ENCODE measurements around the gene PRKCE.

The PRKCE gene

DNA sequence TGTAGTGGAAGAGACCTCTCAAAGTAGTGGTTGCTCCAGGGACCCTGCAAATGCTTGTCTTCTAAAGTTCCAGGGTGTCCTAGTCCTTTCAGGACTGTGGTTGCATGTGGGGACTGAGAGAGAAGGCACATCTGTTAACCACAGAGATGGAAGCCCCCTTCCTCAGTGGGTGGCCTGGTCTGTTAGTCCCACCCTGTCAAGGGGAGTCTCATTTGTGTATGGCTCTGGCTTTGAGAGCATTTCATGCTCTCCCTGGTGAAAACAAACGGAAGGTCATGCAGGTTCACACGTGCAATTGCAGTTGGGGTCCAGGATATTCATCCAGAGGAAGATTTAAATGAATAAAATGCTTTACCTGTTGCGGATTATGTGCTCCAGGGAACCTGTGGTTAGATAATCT lies 219.6 kb downstream of the PRKCE start:
- H3K4me3 ChIP-seq (ENCODE audit: low read depth, low read length) = no peak overlapping the region
- TF ChIP-seq, protein P1, sequence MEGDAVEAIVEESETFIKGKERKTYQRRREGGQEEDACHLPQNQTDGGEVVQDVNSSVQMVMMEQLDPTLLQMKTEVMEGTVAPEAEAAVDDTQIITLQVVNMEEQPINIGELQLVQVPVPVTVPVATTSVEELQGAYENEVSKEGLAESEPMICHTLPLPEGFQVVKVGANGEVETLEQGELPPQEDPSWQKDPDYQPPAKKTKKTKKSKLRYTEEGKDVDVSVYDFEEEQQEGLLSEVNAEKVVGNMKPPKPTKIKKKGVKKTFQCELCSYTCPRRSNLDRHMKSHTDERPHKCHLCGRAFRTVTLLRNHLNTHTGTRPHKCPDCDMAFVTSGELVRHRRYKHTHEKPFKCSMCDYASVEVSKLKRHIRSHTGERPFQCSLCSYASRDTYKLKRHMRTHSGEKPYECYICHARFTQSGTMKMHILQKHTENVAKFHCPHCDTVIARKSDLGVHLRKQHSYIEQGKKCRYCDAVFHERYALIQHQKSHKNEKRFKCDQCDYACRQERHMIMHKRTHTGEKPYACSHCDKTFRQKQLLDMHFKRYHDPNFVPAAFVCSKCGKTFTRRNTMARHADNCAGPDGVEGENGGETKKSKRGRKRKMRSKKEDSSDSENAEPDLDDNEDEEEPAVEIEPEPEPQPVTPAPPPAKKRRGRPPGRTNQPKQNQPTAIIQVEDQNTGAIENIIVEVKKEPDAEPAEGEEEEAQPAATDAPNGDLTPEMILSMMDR (IDR thresholded peaks at IDR 0.05; ENCODE audit: borderline replicate concordance, insufficient read depth, low read depth, low read length) = no peak

DNA sequence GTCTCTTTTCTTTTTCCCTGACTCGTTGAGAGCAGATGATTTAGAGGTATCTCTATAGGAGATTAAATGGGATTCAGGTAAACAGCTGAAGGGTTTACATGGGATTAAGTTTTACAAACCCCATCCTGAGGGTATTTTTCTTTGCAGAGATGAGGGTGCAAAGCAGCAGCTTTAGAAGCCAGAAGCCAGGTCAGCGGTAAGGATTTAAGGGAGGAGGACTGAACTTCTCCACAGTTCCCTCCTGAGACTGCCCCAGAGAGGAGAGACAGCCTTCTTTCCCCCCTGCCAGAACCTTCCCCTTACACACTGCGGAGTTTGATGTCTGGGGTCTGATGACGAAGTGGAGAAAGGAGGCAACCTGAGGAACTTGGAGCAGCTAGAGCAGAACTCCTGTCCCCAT lies 220.1 kb downstream of the PRKCE start:
- no peak overlapping the region for H3K4me3 ChIP-seq (ENCODE audit: low read depth, low read length)
- TF ChIP-seq, protein P1 (IDR thresholded peaks at IDR 0.05; ENCODE audit: borderline replicate concordance, insufficient read depth, low read depth, low read length) = no peak

DNA sequence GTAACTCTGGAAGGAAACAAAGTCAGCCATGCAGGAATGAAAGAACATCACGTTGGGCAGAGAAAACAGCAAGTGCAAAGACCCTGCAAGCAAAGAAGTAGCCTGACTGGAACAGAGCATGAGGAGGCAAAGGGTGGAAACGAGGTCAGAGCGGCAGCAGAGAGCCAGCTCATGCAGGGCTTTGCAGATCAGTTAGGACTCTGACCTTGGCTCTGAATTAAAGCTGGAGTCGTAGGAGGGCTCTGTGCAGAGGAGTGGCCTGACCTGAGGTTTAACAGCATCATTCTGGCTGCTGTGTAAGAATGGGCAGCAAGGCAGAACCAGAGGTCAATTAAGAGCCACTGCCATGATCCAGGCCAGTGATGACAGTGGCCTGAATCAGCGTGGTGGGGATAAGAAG lies 220.7 kb downstream of the PRKCE start:
- no peak overlapping the region for H3K4me3 ChIP-seq (ENCODE audit: low read depth, low read length)
- TF ChIP-seq, protein P1 (IDR thresholded peaks at IDR 0.05; ENCODE audit: borderline replicate concordance, insufficient read depth, low read depth, low read length) = no peak

DNA sequence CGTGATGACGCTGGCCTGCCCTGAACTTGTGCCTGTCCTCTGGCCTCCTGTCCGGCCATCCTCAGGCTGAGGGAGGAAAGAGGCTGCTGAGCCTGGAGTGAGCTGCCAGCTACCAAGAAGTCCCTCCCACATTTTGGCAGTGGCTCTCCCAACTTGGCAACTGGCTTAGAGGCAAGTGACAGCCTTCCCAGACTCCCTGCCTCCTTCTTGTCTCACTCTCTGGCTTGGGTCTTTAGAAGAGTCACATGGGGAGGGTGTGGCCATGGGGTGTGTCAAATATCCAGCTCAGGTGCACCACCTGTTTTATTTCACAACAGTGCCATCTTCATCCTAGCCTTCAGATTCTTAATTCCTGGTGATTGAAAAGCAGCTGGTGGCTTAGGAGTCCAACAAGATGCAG lies 222.9 kb downstream of the PRKCE start:
- no peak overlapping the region for H3K4me3 ChIP-seq (ENCODE audit: low read depth, low read length)
- TF ChIP-seq, protein P1 (IDR thresholded peaks at IDR 0.05; ENCODE audit: borderline replicate concordance, insufficient read depth, low read depth, low read length) = no peak

DNA sequence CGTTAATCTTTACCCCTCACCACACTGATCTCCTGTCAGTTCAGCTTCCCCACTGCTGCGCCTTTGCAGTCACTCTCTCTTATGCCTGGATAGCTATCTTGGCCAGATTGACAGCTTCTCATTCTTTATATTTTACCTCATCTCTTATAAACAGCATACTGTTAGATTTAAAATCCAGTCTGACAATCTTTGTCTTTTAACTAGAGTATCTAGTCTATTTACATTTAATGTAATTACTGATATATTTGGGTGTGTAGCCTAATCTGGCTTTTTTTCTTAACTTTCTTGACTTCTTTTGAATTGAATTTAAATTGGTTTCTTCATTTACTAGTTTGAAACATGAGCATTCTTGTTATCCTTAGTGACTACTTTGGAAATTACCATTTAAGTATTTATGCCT lies 225.1 kb downstream of the PRKCE start:
- no peak overlapping the region for H3K4me3 ChIP-seq (ENCODE audit: low read depth, low read length)
- TF ChIP-seq, protein P1 (IDR thresholded peaks at IDR 0.05; ENCODE audit: borderline replicate concordance, insufficient read depth, low read depth, low read length) = no peak

DNA sequence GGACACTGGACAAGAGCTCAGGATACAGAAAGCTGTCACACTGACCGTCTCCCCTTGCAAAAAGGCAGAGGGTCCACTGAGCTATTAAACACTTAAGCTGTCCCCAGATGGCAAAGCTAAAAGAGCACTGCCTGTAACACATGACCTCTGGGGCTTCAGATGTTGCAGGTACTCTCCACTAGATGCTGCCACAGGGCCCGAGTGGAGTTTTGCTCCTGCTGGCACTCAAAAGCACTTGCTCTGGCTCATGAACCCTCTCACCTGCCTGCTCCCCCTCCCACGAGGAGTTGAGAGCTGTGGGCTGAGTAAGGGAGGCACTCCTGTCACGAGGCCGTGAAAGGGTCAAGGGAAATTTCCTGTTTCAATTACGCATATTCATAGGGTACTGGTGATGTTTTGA lies 227.9 kb downstream of the PRKCE start:
- TF ChIP-seq, protein P1 (IDR thresholded peaks at IDR 0.05; ENCODE audit: borderline replicate concordance, insufficient read depth, low read depth, low read length) = peak; percentile 43; the same call in 1 of the 2 replicates

DNA sequence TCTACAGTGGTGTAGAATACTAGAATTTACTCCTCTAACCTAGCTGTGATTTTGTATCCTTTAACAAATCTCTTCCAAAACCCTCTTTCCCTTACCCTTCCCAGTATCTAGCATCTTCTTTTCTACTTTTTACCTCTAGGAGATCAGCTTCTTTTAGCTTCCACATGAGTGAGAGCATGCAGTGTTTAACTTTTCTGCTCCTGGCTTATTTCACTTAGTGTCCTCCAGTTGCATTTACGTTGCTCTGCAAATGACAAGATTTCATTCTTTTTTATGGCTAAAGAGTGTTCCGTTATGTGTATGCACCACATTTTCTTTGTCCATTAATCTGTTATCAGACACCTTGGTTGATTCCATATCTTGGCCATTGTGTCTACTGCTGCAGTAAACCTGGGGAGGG lies 228.5 kb downstream of the PRKCE start:
- no peak overlapping the region for H3K4me3 ChIP-seq (ENCODE audit: low read depth, low read length)
- TF ChIP-seq, protein P1 (IDR thresholded peaks at IDR 0.05; ENCODE audit: borderline replicate concordance, insufficient read depth, low read depth, low read length) = no peak

More for the DNA sequence above, 227.9 kb downstream of the PRKCE start:
- no peak overlapping the region for H3K4me3 ChIP-seq (ENCODE audit: low read depth, low read length)
